ENCODE results near the gene BMP7. TPM values are rescaled to one million over a fixed set of nuclear protein-coding genes. Genes with fewer than 3 reads are reported as not detected.
A peak's percentile ranks its signal among the peaks of the same experiment; 100 is the strongest.

BMP7 gene
- total RNA-seq, 4 donors from 2014 or later = 0.44 to 0.82 TPM; not detected in 2

DNA sequence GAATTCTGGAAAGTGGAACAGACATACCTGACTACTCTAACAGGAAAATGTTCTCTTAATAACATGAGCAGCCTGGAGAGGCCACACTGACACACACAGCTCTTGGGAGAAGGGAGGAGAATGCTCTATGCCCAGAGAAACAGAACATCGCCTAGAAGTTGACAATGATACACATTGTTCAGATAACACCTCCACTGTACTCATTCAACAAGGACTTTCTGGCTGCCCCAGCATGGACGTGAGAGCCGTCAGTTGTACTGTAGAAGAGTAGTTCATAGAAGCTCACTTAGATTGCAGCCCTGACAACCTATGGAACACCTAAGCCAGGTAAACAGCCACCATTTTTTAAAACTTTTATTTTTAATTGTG is 28.9 kb downstream of the BMP7 start:
- TF ChIP-seq CTCF (IDR thresholded peaks at IDR 0.05; ENCODE audit: low read depth) = no peak

DNA sequence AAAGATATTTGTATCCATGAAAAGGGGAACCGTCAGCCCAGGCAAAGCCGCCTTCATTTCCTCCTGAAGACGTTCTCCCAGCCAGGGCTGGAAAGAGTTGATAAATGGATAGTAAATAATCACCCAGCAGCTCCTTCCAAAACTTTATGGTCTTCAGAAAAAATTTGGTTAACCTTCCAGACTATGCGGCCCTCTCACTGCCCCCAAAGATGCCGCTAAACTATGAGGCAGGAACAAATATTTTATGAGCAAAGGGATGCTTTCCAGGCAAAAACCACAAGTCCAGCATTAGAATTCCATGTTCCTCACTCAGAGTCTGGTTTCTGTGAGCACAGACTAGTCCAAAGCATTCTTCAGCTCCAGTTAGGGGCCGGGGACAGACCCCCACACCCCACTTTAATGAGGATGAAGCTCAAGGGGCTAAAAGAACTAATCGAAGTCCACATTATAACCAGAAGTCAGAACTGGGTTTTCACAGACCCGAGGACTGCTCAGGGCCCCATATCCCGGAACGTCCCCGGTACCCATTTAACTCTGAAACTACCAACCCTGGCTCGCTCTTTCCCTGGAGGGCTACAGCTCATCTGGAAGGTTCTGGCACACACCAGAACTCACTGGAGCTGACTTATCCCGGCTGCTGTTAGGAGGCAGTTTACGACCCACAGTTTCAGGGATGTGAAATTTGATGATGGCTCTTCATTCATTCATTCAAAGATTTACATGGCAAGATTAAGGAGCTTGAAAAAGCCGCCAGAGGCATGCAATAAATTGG is 29.4 kb downstream of the BMP7 start:
- no peak for TF ChIP-seq CTCF (IDR thresholded peaks at IDR 0.05; ENCODE audit: low read depth)

GRCh38 chr20:57234556-57235251 is 31.7 kb downstream of the BMP7 start:
- peak; percentile 37 for TF ChIP-seq CTCF (IDR thresholded peaks at IDR 0.05; ENCODE audit: low read depth)

GRCh38 chr20:57231951-57232428 is 34.5 kb downstream of the BMP7 start:
- TF ChIP-seq CTCF (IDR thresholded peaks at IDR 0.05; ENCODE audit: low read depth) = peak; percentile 38

DNA sequence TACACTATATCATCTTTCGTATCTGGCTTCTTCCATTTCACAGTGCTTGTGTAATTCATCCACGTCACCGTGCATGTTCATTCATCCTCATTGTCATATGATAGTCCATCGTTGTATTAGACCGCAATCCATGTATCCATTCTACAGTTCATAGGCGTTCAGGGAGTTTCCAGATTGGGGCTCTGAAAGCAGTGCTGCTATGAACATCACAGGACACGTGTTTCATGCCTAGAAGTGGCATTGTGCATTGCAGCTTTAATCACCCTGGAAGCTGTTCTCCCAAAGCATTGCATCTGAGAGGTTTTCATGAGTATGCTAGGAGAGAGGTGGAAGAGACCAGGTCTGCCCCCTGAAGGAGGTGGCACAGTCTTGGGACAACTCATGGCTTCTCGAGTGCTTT is 35.3 kb downstream of the BMP7 start:
- TF ChIP-seq CTCF (IDR thresholded peaks at IDR 0.05; ENCODE audit: low read depth) = peak; percentile 59

GRCh38 chr20:57230247-57230646 is 36.2 kb downstream of the BMP7 start:
- TF ChIP-seq CTCF (IDR thresholded peaks at IDR 0.05; ENCODE audit: low read depth) = no peak

- TF ChIP-seq CTCF (IDR thresholded peaks at IDR 0.05; ENCODE audit: low read depth) = no peak
These were observed 37.0 kb downstream of the BMP7 start for GRCh38 chr20:57229490-57229889.
